ENCODE data around the gene KYNU.
A peak's percentile ranks its signal among the peaks of the same experiment; 100 is the strongest.

DNA sequence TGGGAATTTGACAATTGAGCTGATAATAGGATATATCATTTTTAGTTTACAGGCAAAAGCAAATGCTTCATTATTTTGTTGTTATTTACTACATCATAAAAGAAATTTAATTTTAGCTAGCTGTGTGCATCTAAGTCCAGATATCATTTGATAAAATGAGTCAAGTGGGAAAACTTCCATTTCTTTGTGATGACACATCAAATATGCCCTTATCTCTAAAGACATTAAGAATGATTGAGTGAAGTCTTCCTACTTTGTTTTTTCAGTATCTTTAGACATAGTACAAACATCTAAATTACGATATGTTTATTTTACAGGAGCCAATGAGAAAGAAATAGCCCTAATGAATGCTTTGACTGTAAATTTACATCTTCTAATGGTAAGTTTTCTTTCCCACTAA lies 77.0 kb downstream of the KYNU start:
- TF ChIP-seq SAFB2 (CRISPR knock-in tag; IDR thresholded peaks at IDR 0.05; ENCODE audit: borderline replicate concordance, low read depth): no peak
- no peak for TF ChIP-seq MAZ (IDR thresholded peaks at IDR 0.05; ENCODE audit: borderline replicate concordance, low read depth, low read length)
- TF ChIP-seq MAZ (CRISPR knock-in tag; IDR thresholded peaks at IDR 0.05; ENCODE audit: low read depth): no peak
- no peak for TF ChIP-seq JUND (CRISPR knock-in tag; IDR thresholded peaks at IDR 0.05)
- TF ChIP-seq ZNF292 (CRISPR knock-in tag; IDR thresholded peaks at IDR 0.05; ENCODE audit: borderline replicate concordance, low read depth): no peak
- TF ChIP-seq MTA1 (CRISPR knock-in tag; IDR thresholded peaks at IDR 0.05; ENCODE audit: borderline replicate concordance): no peak
- peak; percentile 39 to 58; a peak in 2 of 4 replicates for TF ChIP-seq MAFK (conservative IDR thresholded peaks at IDR 0.05 in 1 of 2, IDR thresholded peaks at IDR 0.05 in 1 of 2; ENCODE audit: low read length in 2 of 2)
- TF ChIP-seq POLR2AphosphoS5 (IDR thresholded peaks at IDR 0.05; ENCODE audit: low read depth, low read length): no peak
- no peak for TF ChIP-seq HMGXB4 (CRISPR knock-in tag; IDR thresholded peaks at IDR 0.05; ENCODE audit: borderline replicate concordance in 1 of 2, low read depth in 1 of 2)
- TF ChIP-seq, protein P1, sequence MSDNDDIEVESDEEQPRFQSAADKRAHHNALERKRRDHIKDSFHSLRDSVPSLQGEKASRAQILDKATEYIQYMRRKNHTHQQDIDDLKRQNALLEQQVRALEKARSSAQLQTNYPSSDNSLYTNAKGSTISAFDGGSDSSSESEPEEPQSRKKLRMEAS (IDR thresholded peaks at IDR 0.05): no peak
- no peak for TF ChIP-seq MYC (CRISPR knock-in tag; IDR thresholded peaks at IDR 0.05; ENCODE audit: borderline replicate concordance)
- TF ChIP-seq, protein P2, sequence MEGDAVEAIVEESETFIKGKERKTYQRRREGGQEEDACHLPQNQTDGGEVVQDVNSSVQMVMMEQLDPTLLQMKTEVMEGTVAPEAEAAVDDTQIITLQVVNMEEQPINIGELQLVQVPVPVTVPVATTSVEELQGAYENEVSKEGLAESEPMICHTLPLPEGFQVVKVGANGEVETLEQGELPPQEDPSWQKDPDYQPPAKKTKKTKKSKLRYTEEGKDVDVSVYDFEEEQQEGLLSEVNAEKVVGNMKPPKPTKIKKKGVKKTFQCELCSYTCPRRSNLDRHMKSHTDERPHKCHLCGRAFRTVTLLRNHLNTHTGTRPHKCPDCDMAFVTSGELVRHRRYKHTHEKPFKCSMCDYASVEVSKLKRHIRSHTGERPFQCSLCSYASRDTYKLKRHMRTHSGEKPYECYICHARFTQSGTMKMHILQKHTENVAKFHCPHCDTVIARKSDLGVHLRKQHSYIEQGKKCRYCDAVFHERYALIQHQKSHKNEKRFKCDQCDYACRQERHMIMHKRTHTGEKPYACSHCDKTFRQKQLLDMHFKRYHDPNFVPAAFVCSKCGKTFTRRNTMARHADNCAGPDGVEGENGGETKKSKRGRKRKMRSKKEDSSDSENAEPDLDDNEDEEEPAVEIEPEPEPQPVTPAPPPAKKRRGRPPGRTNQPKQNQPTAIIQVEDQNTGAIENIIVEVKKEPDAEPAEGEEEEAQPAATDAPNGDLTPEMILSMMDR (CRISPR knock-in tag; IDR thresholded peaks at IDR 0.05): no peak
- TF ChIP-seq AKNA (CRISPR knock-in tag; IDR thresholded peaks at IDR 0.05; ENCODE audit: borderline replicate concordance): no peak
- TF ChIP-seq KLF6 (CRISPR knock-in tag; IDR thresholded peaks at IDR 0.05): no peak
- no peak for TF ChIP-seq ZNF407 (CRISPR knock-in tag; IDR thresholded peaks at IDR 0.05; ENCODE audit: not compliant biosample characterization)

All from HepG2 (cell line).